H9 (cell line): ENCODE data around the gene SZT2. TPM values are rescaled to one million over a fixed set of nuclear protein-coding genes. Genes with fewer than 3 reads are reported as not detected.

Experiments used
- DNase-seq: peaks from one replicate; pipeline ENCODE4 v3.0.0-alpha.2; 2017
- H2AFZ ChIP-seq: one replicate; pipeline ENCODE4 v1.6.1; 2013; ENCODE audit warnings: mild to moderate bottlenecking, low read length, control low read depth, moderate library complexity
- H2AK5ac ChIP-seq: 2 replicates; pipeline ENCODE4 v1.6.1; 2013; ENCODE audit warnings: low read length, control low read depth, mixed read lengths; ENCODE audit not compliant: insufficient read length
- H2BK120ac ChIP-seq: one replicate; pipeline ENCODE4 v1.6.1; 2013; ENCODE audit warnings: low read depth, mild to moderate bottlenecking, low read length, control low read depth, inconsistent platforms; ENCODE audit not compliant: poor library complexity, severe bottlenecking
- H2BK12ac ChIP-seq: 2 replicates; pipeline ENCODE4 v1.6.1; 2013; ENCODE audit warnings: low read length, control low read depth, mixed read lengths, low read depth; ENCODE audit not compliant: insufficient read length
- H2BK15ac ChIP-seq: 2 replicates; pipeline ENCODE4 v1.6.1; 2013; ENCODE audit warnings: low read depth, low read length, control low read depth
- H2BK20ac ChIP-seq: one replicate; pipeline ENCODE4 v1.6.1; 2013; ENCODE audit warnings: low read depth, mild to moderate bottlenecking, low read length, control low read depth, inconsistent platforms; ENCODE audit not compliant: poor library complexity, severe bottlenecking
- H2BK5ac ChIP-seq: 2 replicates; pipeline ENCODE4 v1.6.1; 2013; ENCODE audit warnings: low read length, control low read depth, mixed read lengths; ENCODE audit not compliant: insufficient read length
- H3K14ac ChIP-seq: 2 replicates; pipeline ENCODE4 v1.6.1; 2013; ENCODE audit warnings: low read length, control low read depth; ENCODE audit not compliant: insufficient read depth
- H3K18ac ChIP-seq: 2 replicates; pipeline ENCODE4 v1.6.1; 2013; ENCODE audit warnings: low read depth, mild to moderate bottlenecking, mixed read lengths, low read length, control low read depth; ENCODE audit not compliant: insufficient read length
- H3K23ac ChIP-seq: 2 replicates; pipeline ENCODE4 v1.6.1; 2013; ENCODE audit warnings: low read length, control low read depth, mixed read lengths, low read depth; ENCODE audit not compliant: insufficient read length
- H3K23me2 ChIP-seq: 2 replicates; pipeline ENCODE4 v1.6.1; 2013; ENCODE audit warnings: low read depth, mild to moderate bottlenecking, mixed read lengths, low read length, control low read depth; ENCODE audit not compliant: insufficient read length, poor library complexity, severe bottlenecking
- H3K27ac ChIP-seq: 2 replicates; pipeline ENCODE4 v1.5.1; 2013; ENCODE audit warnings: low read length, control low read depth, mixed read lengths, low read depth; ENCODE audit not compliant: insufficient read length
- H3K27me3 ChIP-seq: 2 replicates; pipeline ENCODE4 v1.6.1; 2013; ENCODE audit warnings: low read length, control low read depth, inconsistent platforms; ENCODE audit not compliant: insufficient read depth
- H3K4ac ChIP-seq: 2 replicates; pipeline ENCODE4 v1.6.1; 2013; ENCODE audit warnings: low read depth, mild to moderate bottlenecking, control low read depth, inconsistent platforms, low read length, moderate library complexity
- H3K4me1 ChIP-seq: 2 replicates; pipeline ENCODE4 v1.6.1; 2013; ENCODE audit warnings: low read length, control low read depth, inconsistent platforms; ENCODE audit not compliant: insufficient read depth
- H3K4me2 ChIP-seq: 2 replicates; pipeline ENCODE4 v1.6.1; 2013; ENCODE audit warnings: low read length, control low read depth, mixed read lengths; ENCODE audit not compliant: insufficient read length, insufficient read depth
- H3K56ac ChIP-seq: 2 replicates; pipeline ENCODE4 v1.6.1; 2013; ENCODE audit warnings: low read depth, mild to moderate bottlenecking, mixed read lengths, low read length, control low read depth; ENCODE audit not compliant: insufficient read length
- H3K79me1 ChIP-seq: 2 replicates; pipeline ENCODE4 v1.6.1; 2013; ENCODE audit warnings: low read depth, mild to moderate bottlenecking, moderate library complexity, low read length, control low read depth, inconsistent platforms; ENCODE audit not compliant: insufficient read depth, poor library complexity, severe bottlenecking
- H3K79me2 ChIP-seq: 2 replicates; pipeline ENCODE4 v1.6.1; 2013; ENCODE audit warnings: low read length, control low read depth, inconsistent platforms; ENCODE audit not compliant: insufficient read depth
- H3K9ac ChIP-seq: 2 replicates; pipeline ENCODE4 v1.6.1; 2013; ENCODE audit warnings: low read length, control low read depth, mixed read lengths; ENCODE audit not compliant: insufficient read length; ENCODE audit errors: extremely low read depth
- H3K9me3 ChIP-seq: one replicate; pipeline ENCODE4 v1.6.1; 2013; ENCODE audit warnings: low read depth, low read length, inconsistent platforms; ENCODE audit not compliant: control insufficient read depth
- H3T11ph ChIP-seq: one replicate; pipeline ENCODE4 v1.6.1; 2013; ENCODE audit warnings: mild to moderate bottlenecking, low read length, control low read depth, inconsistent platforms
- H4K20me1 ChIP-seq: one replicate; pipeline ENCODE4 v1.6.1; 2013; ENCODE audit not compliant: control insufficient read depth, insufficient read length, insufficient read depth
- H4K5ac ChIP-seq: 2 replicates; pipeline ENCODE4 v1.6.1; 2013; ENCODE audit warnings: low read depth, mild to moderate bottlenecking, mixed read lengths, low read length, control low read depth; ENCODE audit not compliant: insufficient read length
- H4K8ac ChIP-seq: replicated peaks from 2 replicates; pipeline ENCODE4 v1.6.1; 2013; ENCODE audit warnings: low read length, control low read depth, mixed read lengths, low read depth; ENCODE audit not compliant: insufficient read length
- H4K91ac ChIP-seq: 2 replicates; pipeline ENCODE4 v1.6.1; 2013; ENCODE audit warnings: low read depth, mild to moderate bottlenecking, moderate library complexity, mixed read lengths, low read length, control low read depth; ENCODE audit not compliant: insufficient read length
- H3K27ac Mint-ChIP-seq, 3 experiments: 2 replicates in 2 of 3; 3 replicates in 1 of 3; pipeline ENCODE4 v1.8.0; 2020 to 2021; ENCODE audit warnings: mixed read lengths in 3 of 3, mild to moderate bottlenecking in 1 of 3, moderate library complexity in 1 of 3
- H3K27me3 Mint-ChIP-seq: 2 replicates; pipeline ENCODE4 v1.8.0; 2021; ENCODE audit warnings: low read depth, mild to moderate bottlenecking, moderate library complexity, mixed read lengths
- H3K36me3 Mint-ChIP-seq, 3 experiments: 2 replicates in 2 of 3; 3 replicates in 1 of 3; pipeline ENCODE4 v1.8.0; 2020 to 2021; ENCODE audit warnings: low read depth in 3 of 3, mixed read lengths in 3 of 3; ENCODE audit not compliant: insufficient read depth in 1 of 3
- H3K4me1 Mint-ChIP-seq, 2 experiments: 2 replicates each; pipeline ENCODE4 v1.8.0; 2020; ENCODE audit warnings: mixed read lengths in 2 of 2
- H3K4me3 Mint-ChIP-seq, 2 experiments: 2 replicates in 1 of 2; 3 replicates in 1 of 2; pipeline ENCODE4 v1.8.0; 2020 to 2021; ENCODE audit warnings: mild to moderate bottlenecking in 2 of 2, mixed read lengths in 2 of 2, moderate library complexity in 1 of 2
- H3K9me3 Mint-ChIP-seq, 2 experiments: 2 replicates in 1 of 2; 3 replicates in 1 of 2; pipeline ENCODE4 v1.8.0; 2020; ENCODE audit warnings: mild to moderate bottlenecking in 2 of 2, mixed read lengths in 2 of 2, moderate library complexity in 1 of 2
- CTCF ChIP-seq: fragments of 200-600 bp; sonication (generic); conservative IDR thresholded peaks from 3 replicates; pipeline ENCODE4 v1.8.0; 2021; ENCODE audit warnings: antibody characterized with exemption, mild to moderate bottlenecking
- WGBS: extraction: QIAGEN DNeasy Blood & Tissue Kit; methylation state at CpG from one replicate; pipeline ENCODE4 v1.1.7; 2013; ENCODE audit warnings: missing lambda C conversion rate, low lambda C conversion rate, mixed read lengths; ENCODE audit not compliant: insufficient read length; ENCODE audit errors: extremely low coverage; 5-methylcytosine and 5-hydroxymethylcytosine counted together
- total RNA-seq: library from RNA; stranded (reverse); gene quantifications from 2 replicates; pipeline ENCODE4 v1.2.1, GENCODE V29; 2021

The SZT2 gene
- total RNA-seq, 1 experiment from 2014 or later, result 16.8 TPM

DNA sequence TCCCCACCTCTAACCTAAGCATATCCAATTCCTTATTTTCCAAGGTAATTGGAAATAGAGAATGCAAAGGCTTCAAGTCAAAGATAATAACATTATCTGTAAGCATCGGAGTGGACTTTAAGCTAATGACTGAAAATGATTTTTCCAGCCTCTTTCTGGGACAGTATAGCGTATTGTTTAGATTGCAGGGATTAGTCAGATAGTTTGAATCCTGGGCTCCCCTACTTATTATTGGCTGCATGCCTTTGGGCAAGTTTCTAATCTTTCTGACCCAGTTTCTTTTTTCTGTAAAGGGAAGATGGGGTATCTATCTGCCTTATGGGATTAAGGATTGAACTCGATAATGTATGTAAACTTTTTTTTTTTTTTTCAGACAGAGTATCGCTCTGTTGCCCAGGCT lies 32.4 kb upstream of the SZT2 start:
- no CpG with 5 or more reads among the region's 4 CpGs for WGBS
- Histone ChIP-seq H2BK12ac (no peak overlapping the region), H2AFZ (no peak overlapping the region), H3K9ac (no peak overlapping the region), H3K27ac (no peak overlapping the region), H3K4ac (no peak overlapping the region), H3K18ac (no peak overlapping the region), H4K91ac (no peak overlapping the region), H3K23me2 (peaks cover 5% of the 10 kb centered on the region), H3T11ph (no peak overlapping the region), H2BK15ac (no peak overlapping the region), H3K79me2 (peaks cover 15% of the 10 kb centered on the region; the same call in 1 of the 2 replicates), H2BK120ac (no peak overlapping the region), H3K4me1 (peaks cover 6% of the 10 kb centered on the region; the same call in 1 of the 2 replicates), H3K9me3 (no peaks in the 10 kb centered on the region), H2BK20ac (no peak overlapping the region), H3K14ac (no peak overlapping the region), H3K56ac (no peak overlapping the region), H4K20me1 (no peaks in the 10 kb centered on the region), H3K23ac (no peak overlapping the region), H3K27me3 (no peaks in the 10 kb centered on the region), H4K5ac (no peak overlapping the region), H2BK5ac (no peak overlapping the region), H2AK5ac (no peak overlapping the region), H3K79me1 (peaks cover 14% of the 10 kb centered on the region), H4K8ac (no peak overlapping the region), H3K4me2 (no peak overlapping the region)
- no peak for DNase-seq
- H3K27ac Mint-ChIP-seq, result no peak overlapping the region; a peak in 1 of 7 replicates
- no peaks in the 10 kb centered on the region; a peak in 2 of 5 replicates for H3K9me3 Mint-ChIP-seq
- peaks cover 29 to 41% (median 33%) of the 10 kb centered on the region in 3 experiments for H3K36me3 Mint-ChIP-seq
- H3K27me3 Mint-ChIP-seq, result no peaks in the 10 kb centered on the region; the same call in 1 of the 2 replicates
- H3K4me1 Mint-ChIP-seq, result peaks cover 29 to 37% of the 10 kb centered on the region in 2 experiments
- no peak for TF ChIP-seq CTCF
- peak overlapping the region; percentile 91 to 92; a peak in 4 of 5 replicates for H3K4me3 Mint-ChIP-seq
